Omental fat pad (tissue), 4 donors: ENCODE data around the gene FBXO44. TPM values are rescaled to one million over a fixed set of nuclear protein-coding genes. Genes with fewer than 3 reads are reported as not detected.

Experiments
- ATAC-seq: fragments of 150-250 bp; one replicate; pipeline ENCODE4 v1.9.1; 2016; ENCODE audit warnings: mild to moderate bottlenecking, moderate library complexity; ENCODE audit not compliant: low FRiP score
- DNase-seq: peaks from one replicate; pipeline ENCODE4 v3.0.0-alpha.2; 2019; ENCODE audit warnings: low spot score
- total RNA-seq, 4 donors: library from RNA; depleted of rRNA; stranded (reverse); fragments of >200 nt; gene quantifications; one replicate each; pipeline ENCODE4 v1.1.0, GENCODE V29; 2016
- TF ChIP-seq, protein P1 (sequence below), 3 donors: fragments of 450-650 bp; IDR thresholded peaks; one replicate each; pipeline ENCODE4 v1.5.1; 2016 to 2017; ENCODE audit warnings: antibody characterized with exemption in 3 of 3, mild to moderate bottlenecking in 3 of 3, moderate library complexity in 2 of 3

The FBXO44 gene
- total RNA-seq, 4 donors from 2014 or later = 5.8 to 13.3 (median 9.6) TPM

DNA sequence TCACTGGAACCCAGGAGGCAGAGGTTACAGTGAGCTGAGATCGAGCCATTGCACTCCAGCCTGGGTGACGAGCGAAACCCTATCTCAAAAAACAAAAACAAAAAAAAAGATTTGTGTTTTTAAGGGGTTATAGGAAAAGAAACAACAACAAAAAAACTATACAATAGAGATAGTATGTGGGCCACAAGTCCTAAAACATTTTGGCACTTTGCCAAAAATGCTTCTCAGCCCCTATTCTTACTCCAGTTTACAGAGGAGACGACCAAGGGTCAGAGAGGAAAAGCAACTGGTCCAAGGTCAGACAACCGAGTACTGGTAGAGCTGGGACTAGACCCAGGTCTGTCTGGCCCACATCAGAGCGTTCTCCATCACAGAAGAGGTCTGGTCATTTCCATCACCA, 3.0 kb downstream of the FBXO44 start:
- TF ChIP-seq, protein P1, sequence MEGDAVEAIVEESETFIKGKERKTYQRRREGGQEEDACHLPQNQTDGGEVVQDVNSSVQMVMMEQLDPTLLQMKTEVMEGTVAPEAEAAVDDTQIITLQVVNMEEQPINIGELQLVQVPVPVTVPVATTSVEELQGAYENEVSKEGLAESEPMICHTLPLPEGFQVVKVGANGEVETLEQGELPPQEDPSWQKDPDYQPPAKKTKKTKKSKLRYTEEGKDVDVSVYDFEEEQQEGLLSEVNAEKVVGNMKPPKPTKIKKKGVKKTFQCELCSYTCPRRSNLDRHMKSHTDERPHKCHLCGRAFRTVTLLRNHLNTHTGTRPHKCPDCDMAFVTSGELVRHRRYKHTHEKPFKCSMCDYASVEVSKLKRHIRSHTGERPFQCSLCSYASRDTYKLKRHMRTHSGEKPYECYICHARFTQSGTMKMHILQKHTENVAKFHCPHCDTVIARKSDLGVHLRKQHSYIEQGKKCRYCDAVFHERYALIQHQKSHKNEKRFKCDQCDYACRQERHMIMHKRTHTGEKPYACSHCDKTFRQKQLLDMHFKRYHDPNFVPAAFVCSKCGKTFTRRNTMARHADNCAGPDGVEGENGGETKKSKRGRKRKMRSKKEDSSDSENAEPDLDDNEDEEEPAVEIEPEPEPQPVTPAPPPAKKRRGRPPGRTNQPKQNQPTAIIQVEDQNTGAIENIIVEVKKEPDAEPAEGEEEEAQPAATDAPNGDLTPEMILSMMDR (IDR thresholded peaks at IDR 0.05) = no peak
- DNase-seq (no peak), ATAC-seq (no peak)

- DNase-seq = no peak
- TF ChIP-seq, protein P1 (IDR thresholded peaks at IDR 0.05) = no peak
- no peak for ATAC-seq
Measured at GRCh38 chr1:11658542-11658941, 3.9 kb downstream of the FBXO44 start.

- no peak for ATAC-seq
- TF ChIP-seq, protein P1 (IDR thresholded peaks at IDR 0.05) = no peak
- DNase-seq = no peak
Measured at GRCh38 chr1:11659748-11660147, 5.1 kb downstream of the FBXO44 start.

GRCh38 chr1:11661103-11661502, 6.4 kb downstream of the FBXO44 start:
- no peak for DNase-seq
- TF ChIP-seq, protein P1 (IDR thresholded peaks at IDR 0.05) = no peak
- ATAC-seq = no peak

GRCh38 chr1:11664336-11665065, 9.8 kb downstream of the FBXO44 start:
- DNase-seq (no peak), ATAC-seq (peak; percentile 18)
- TF ChIP-seq, protein P1 (IDR thresholded peaks at IDR 0.05) = no peak

GRCh38 chr1:11668516-11668915, 13.8 kb downstream of the FBXO44 start:
- TF ChIP-seq, protein P1 (IDR thresholded peaks at IDR 0.05) = no peak
- ATAC-seq = no peak
- no peak for DNase-seq

- ATAC-seq (no peak), DNase-seq (no peak)
- TF ChIP-seq, protein P1 (IDR thresholded peaks at IDR 0.05) = no peak
Measured at GRCh38 chr1:11670747-11671146, 16.1 kb downstream of the FBXO44 start.
